Hippocampal formation (tissue), 2 donors: ENCODE results near the gene PRR23A.

Experiments used
- DNase-seq, 2 donors: peaks; one replicate each; lab custom pipeline; 2025; lab: John Stamatoyannopoulos, UW

Gene PRR23A

DNA sequence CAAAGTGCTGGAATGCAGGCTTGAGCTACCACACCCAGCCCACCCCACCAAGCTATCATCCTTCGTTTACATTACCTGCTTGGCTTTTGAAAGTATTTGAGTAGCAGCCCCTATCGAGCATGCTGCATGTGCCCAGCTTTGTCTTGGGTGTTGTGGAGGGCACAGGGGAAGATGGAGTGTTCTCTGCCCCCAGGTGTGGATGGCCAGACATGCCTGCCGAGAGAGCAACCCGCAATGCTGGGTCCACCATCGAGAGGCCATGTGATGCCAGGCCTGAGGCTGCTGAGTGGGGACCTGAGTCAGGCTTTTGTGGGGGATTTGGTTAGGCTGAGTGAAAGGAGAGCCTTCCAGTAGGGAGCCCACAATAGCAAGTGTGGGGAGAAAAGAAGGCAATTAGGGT is 33.1 kb downstream of the PRR23A start:
- DNase-seq = no peak

DNA sequence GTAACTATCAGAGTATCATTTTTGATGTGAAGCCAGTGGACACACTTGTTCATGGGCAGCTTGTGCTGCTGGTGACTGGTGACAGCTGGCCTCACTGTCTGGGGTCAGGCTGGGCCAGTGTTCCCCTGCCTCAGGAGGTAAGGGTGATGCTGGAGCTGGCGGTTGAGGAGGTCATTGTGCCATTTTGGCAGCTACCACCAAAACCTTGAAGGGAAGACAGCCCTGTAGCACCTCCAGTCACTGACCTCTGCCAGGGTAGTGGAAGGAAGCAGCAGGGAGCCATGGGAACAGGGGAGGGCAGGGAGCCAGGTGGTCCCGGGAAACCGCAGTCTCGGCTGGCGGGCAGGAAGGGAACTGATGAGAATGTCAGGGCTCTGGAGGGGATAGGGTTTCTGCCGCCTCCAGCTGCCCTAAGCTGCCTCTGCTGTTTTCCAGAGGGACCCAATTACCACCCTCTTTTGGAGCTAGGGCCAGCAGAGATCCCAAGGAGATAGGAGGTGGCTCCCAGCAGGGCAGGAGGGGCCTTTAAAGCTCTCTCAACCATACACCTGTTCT is 34.2 kb downstream of the PRR23A start:
- DNase-seq = no peak

DNA sequence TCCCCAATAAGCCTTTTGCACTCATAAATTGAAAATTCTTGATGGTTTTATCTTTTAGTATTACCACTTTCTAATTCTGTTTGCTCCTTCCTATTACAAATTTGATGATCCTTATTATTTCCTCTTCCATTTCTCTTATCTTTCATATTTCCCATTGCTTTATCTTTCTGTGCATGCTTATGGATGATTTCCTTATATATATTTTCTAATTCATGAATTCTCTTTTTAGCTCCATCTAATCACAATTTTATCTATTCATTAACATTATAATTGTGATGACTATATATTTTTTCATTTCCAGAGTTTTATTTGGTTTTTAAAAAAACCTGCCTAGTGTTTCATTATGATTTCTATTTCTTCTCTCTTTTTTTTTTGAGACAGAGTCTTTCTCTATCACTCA is 41.1 kb downstream of the PRR23A start:
- no peak for DNase-seq

DNA sequence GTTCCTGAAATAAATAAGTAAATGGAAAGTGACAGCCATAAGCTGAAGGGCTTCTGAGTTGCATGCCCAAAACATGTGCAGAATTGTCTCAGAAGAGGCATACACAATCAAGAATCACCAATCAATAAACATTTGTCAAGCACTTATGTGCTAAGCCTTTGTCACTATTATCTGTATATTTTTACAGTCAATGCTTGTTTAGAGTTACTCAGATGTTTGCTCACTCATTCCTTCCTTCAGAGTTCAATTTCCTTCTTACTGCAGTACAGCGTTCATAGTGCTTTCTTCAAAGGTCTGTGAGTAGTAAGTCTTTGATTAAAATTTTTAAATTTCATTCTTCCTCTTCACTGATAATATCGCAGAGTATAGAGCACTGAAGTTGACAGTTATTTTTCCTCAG is 41.8 kb downstream of the PRR23A start:
- DNase-seq = no peak

DNA sequence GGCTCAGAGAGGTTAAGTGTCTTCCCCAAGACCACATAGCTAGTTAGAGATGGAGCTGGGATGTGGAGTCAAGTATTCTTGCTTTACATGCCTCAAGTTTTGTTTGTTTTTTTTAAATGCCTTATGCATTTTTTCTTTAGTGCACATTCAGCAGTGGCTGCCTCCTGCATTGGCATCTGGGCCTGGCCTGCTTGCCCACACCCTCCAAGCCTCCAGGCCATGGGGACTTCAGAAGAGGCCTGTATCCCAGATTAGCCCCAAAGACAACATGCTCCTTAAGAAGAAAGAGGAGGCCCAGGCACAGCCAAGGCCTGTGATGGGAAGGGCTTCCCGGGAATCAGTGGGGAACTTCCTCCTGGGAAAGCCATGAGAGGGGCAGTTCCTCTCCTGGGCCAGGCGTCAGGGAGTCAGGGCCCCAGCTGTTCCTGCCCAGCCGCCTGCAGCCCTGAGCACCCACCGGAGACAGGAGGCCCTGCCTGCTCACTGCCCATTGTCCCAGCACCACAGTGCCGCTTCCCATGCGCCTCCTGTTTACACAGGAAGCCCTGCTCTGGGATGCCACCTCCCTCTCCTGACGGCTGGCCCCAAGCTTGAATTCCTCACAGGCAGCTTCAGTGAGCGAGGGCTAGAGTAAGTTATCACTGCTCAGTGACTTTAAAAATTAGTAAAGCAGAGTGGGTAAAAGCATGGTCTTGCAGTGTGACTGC is 43.1 kb downstream of the PRR23A start:
- no peak for DNase-seq

DNA sequence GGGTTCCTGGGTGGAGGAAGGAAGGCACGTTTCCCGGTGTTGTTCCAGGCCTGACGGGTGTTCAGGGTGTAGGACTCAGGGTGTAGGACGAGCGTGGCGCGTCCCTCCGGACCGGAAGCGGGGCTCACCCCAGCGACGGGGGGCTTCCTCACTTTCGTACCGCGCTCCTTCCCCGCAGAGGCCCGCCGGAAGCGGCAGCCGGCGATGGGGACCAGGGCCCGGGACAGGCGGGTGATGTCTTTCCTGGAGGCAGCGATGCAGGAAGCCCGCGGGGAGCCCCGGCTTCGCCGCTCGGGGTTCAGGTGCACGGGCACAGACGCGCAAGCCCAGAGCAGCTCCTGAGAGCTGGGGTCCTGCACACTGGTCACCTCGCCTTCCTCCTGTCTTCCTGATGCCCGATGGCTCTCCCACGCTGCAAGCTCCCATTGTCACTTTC is 45.6 kb downstream of the PRR23A start:
- no peak for DNase-seq
